Measurements from ENCODE around the gene CDRT15. TPM values are rescaled to one million over a fixed set of nuclear protein-coding genes. Genes with fewer than 3 reads are reported as not detected.

CDRT15 gene
- polyA plus RNA-seq, 1 donor (not counting 4 experiments of a cell fraction or from before 2014, with no cell fraction given): not detected

- Histone ChIP-seq H3K4me1 (ENCODE audit: control insufficient read depth, extremely low read depth, insufficient read depth, low read length) (peaks cover 11% of the 10 kb centered on the region), H3K4me2 (ENCODE audit: control insufficient read depth, extremely low read depth, insufficient read depth, low read depth, low read length) (no peak overlapping the region), H3K9me3 (ENCODE audit: control insufficient read depth, low read depth, low read length) (no peaks in the 10 kb centered on the region), H3K9me1 (ENCODE audit: control insufficient read depth, extremely low read depth, insufficient read depth, low read length) (peaks cover 2% of the 10 kb centered on the region), H3K79me2 (ENCODE audit: control insufficient read depth, insufficient read depth, low read length) (no peaks in the 10 kb centered on the region), H3K27me3 (ENCODE audit: control insufficient read depth, extremely low read depth, insufficient read depth, low read length) (no peaks in the 10 kb centered on the region), H3K36me3 (ENCODE audit: control insufficient read depth in 2 of 2, extremely low read depth in 1 of 2, insufficient read depth in 2 of 2, low read length in 2 of 2) (peaks cover 0 to 2% of the 10 kb centered on the region in 2 experiments), H2AFZ (ENCODE audit: control insufficient read depth, low read length) (no peak overlapping the region), H3K9ac (ENCODE audit: control insufficient read depth, extremely low read depth, insufficient read depth, low read length) (no peak overlapping the region), H4K20me1 (ENCODE audit: control insufficient read depth, extremely low read depth, insufficient read depth, low read length) (peaks cover 12% of the 10 kb centered on the region), H3K4me3 (ENCODE audit: control insufficient read depth in 2 of 3, extremely low read depth in 1 of 3, insufficient read depth in 2 of 3, low read depth in 1 of 3, low read length in 3 of 3) (no peak overlapping the region), H3K27ac (ENCODE audit: control insufficient read depth, insufficient read depth, low read length) (no peak overlapping the region)
- FAIRE-seq: no peak
- dilution Hi-C loops (cut with MboI; ENCODE audit: extremely low pct_ligation_motif_present, low sequenced_read_pairs): no loop called here
- no peak for TF ChIP-seq CTCF (optimal IDR thresholded peaks at IDR 0.05 in 1 of 3, IDR thresholded peaks at IDR 0.05 in 1 of 3, conservative IDR thresholded peaks at IDR 0.05 in 1 of 3; ENCODE audit: extremely low read depth in 1 of 3, insufficient read depth in 2 of 3, low read length in 3 of 3)
- TF ChIP-seq EZH2 (IDR thresholded peaks at IDR 0.05; ENCODE audit: low read length): no peak
- DNase-seq (ENCODE audit: low read depth, low spot score): no peak
These were observed 34.1 kb downstream of the CDRT15 start for GRCh38 chr17:14202388-14203166.

GRCh38 chr17:14201988-14202380 is 34.7 kb downstream of the CDRT15 start:
- Histone ChIP-seq H3K9ac (ENCODE audit: control insufficient read depth, extremely low read depth, insufficient read depth, low read length) (no peak overlapping the region), H3K27me3 (ENCODE audit: control insufficient read depth, extremely low read depth, insufficient read depth, low read length) (no peaks in the 10 kb centered on the region), H3K4me1 (ENCODE audit: control insufficient read depth, extremely low read depth, insufficient read depth, low read length) (peaks cover 11% of the 10 kb centered on the region), H3K79me2 (ENCODE audit: control insufficient read depth, insufficient read depth, low read length) (no peaks in the 10 kb centered on the region), H3K36me3 (ENCODE audit: control insufficient read depth in 2 of 2, extremely low read depth in 1 of 2, insufficient read depth in 2 of 2, low read length in 2 of 2) (no peaks in the 10 kb centered on the region), H3K4me2 (ENCODE audit: control insufficient read depth, extremely low read depth, insufficient read depth, low read depth, low read length) (no peak overlapping the region), H4K20me1 (ENCODE audit: control insufficient read depth, extremely low read depth, insufficient read depth, low read length) (peaks cover 11% of the 10 kb centered on the region), H3K4me3 (ENCODE audit: control insufficient read depth in 2 of 3, extremely low read depth in 1 of 3, insufficient read depth in 2 of 3, low read depth in 1 of 3, low read length in 3 of 3) (no peak overlapping the region), H2AFZ (ENCODE audit: control insufficient read depth, low read length) (no peak overlapping the region), H3K9me3 (ENCODE audit: control insufficient read depth, low read depth, low read length) (no peaks in the 10 kb centered on the region), H3K9me1 (ENCODE audit: control insufficient read depth, extremely low read depth, insufficient read depth, low read length) (peaks cover 2% of the 10 kb centered on the region), H3K27ac (ENCODE audit: control insufficient read depth, insufficient read depth, low read length) (no peak overlapping the region)
- dilution Hi-C loops (cut with MboI; ENCODE audit: extremely low pct_ligation_motif_present, low sequenced_read_pairs): no loop called here
- DNase-seq (ENCODE audit: low read depth, low spot score) (no peak), FAIRE-seq (no peak)
- TF ChIP-seq CTCF (optimal IDR thresholded peaks at IDR 0.05 in 1 of 3, IDR thresholded peaks at IDR 0.05 in 1 of 3, conservative IDR thresholded peaks at IDR 0.05 in 1 of 3; ENCODE audit: extremely low read depth in 1 of 3, insufficient read depth in 2 of 3, low read length in 3 of 3) (no peak), EZH2 (IDR thresholded peaks at IDR 0.05; ENCODE audit: low read length) (no peak)
